ENCODE measurements around the gene CAPN7. TPM values are rescaled to one million over a fixed set of nuclear protein-coding genes. Genes with fewer than 3 reads are reported as not detected.

Gene CAPN7
- total RNA-seq, 6 experiments from 2014 or later, result 23.8 to 27.9 (median 26.4) TPM

GRCh38 chr3:15229262-15229661, 23.2 kb downstream of the CAPN7 start:
- DNase-seq, result no peak

GRCh38 chr3:15241341-15241740, 35.3 kb downstream of the CAPN7 start:
- no peaks in the 10 kb centered on the region for H3K9me3 Mint-ChIP-seq
- H3K4me1 Mint-ChIP-seq (ENCODE audit: low read depth), result peaks cover 7% of the 10 kb centered on the region; the same call in 1 of the 2 replicates
- peaks cover 23% of the 10 kb centered on the region for H3K36me3 Mint-ChIP-seq (ENCODE audit: low read depth)
- no peak overlapping the region for H3K4me3 Mint-ChIP-seq
- peak; percentile 65 for TF ChIP-seq CTCF (IDR thresholded peaks at IDR 0.05)
- H3K27ac Mint-ChIP-seq, result no peak overlapping the region
- H3K27me3 Mint-ChIP-seq (ENCODE audit: insufficient read depth), result no peaks in the 10 kb centered on the region
- DNase-seq, result no peak

More at GRCh38 chr3:15229262-15229661, 23.2 kb downstream of the CAPN7 start:
- no peak overlapping the region for H3K27ac Mint-ChIP-seq
- H3K9me3 Mint-ChIP-seq, result no peaks in the 10 kb centered on the region
- no peak for TF ChIP-seq CTCF (IDR thresholded peaks at IDR 0.05)
- H3K27me3 Mint-ChIP-seq (ENCODE audit: insufficient read depth), result no peaks in the 10 kb centered on the region; the same call in 1 of the 2 replicates
- H3K36me3 Mint-ChIP-seq (ENCODE audit: low read depth), result peaks cover 4% of the 10 kb centered on the region
- H3K4me3 Mint-ChIP-seq, result no peak overlapping the region
- no peaks in the 10 kb centered on the region for H3K4me1 Mint-ChIP-seq (ENCODE audit: low read depth)

- Mint-ChIP-seq H3K4me1 (ENCODE audit: low read depth) (peaks cover 2% of the 10 kb centered on the region; the same call in 1 of the 2 replicates), H3K27me3 (ENCODE audit: insufficient read depth) (no peaks in the 10 kb centered on the region), H3K4me3 (no peak overlapping the region), H3K36me3 (ENCODE audit: low read depth) (peaks cover 25% of the 10 kb centered on the region), H3K9me3 (no peaks in the 10 kb centered on the region), H3K27ac (no peak overlapping the region)
- no peak for TF ChIP-seq CTCF (IDR thresholded peaks at IDR 0.05)
- no peak for DNase-seq
Measured at GRCh38 chr3:15243822-15244482, 37.9 kb downstream of the CAPN7 start.

- no peaks in the 10 kb centered on the region for H3K4me1 Mint-ChIP-seq (ENCODE audit: low read depth)
- peaks cover 33% of the 10 kb centered on the region for H3K36me3 Mint-ChIP-seq (ENCODE audit: low read depth)
- no peak overlapping the region for H3K27ac Mint-ChIP-seq
- no peak overlapping the region for H3K4me3 Mint-ChIP-seq
- no peak for DNase-seq
- TF ChIP-seq CTCF (IDR thresholded peaks at IDR 0.05), result no peak
- peaks cover 2% of the 10 kb centered on the region; the same call in 1 of the 2 replicates for H3K27me3 Mint-ChIP-seq (ENCODE audit: insufficient read depth)
- H3K9me3 Mint-ChIP-seq, result no peaks in the 10 kb centered on the region
Measured at GRCh38 chr3:15246186-15246585, 40.1 kb downstream of the CAPN7 start.

GRCh38 chr3:15253023-15253697, 47.1 kb downstream of the CAPN7 start:
- no peak for TF ChIP-seq CTCF (IDR thresholded peaks at IDR 0.05)
- Mint-ChIP-seq H3K27ac (no peak overlapping the region), H3K9me3 (no peaks in the 10 kb centered on the region), H3K27me3 (ENCODE audit: insufficient read depth) (peaks cover 2% of the 10 kb centered on the region), H3K36me3 (ENCODE audit: low read depth) (peaks cover 40% of the 10 kb centered on the region), H3K4me1 (ENCODE audit: low read depth) (no peaks in the 10 kb centered on the region), H3K4me3 (no peak overlapping the region)
- DNase-seq, result no peak

Data from HFFc6 (cell line).